Cortex of kidney (tissue), 1 donor: Measurements from ENCODE around the gene CHCHD3.

Source experiments
- DNase-seq: peaks from one replicate; lab custom pipeline; 2025; lab: John Stamatoyannopoulos, UW

The CHCHD3 gene

GRCh38 chr7:132742189-132742612, 339.7 kb downstream of the CHCHD3 start:
- DNase-seq: no peak

GRCh38 chr7:132740176-132740575, 341.7 kb downstream of the CHCHD3 start:
- DNase-seq: no peak

DNA sequence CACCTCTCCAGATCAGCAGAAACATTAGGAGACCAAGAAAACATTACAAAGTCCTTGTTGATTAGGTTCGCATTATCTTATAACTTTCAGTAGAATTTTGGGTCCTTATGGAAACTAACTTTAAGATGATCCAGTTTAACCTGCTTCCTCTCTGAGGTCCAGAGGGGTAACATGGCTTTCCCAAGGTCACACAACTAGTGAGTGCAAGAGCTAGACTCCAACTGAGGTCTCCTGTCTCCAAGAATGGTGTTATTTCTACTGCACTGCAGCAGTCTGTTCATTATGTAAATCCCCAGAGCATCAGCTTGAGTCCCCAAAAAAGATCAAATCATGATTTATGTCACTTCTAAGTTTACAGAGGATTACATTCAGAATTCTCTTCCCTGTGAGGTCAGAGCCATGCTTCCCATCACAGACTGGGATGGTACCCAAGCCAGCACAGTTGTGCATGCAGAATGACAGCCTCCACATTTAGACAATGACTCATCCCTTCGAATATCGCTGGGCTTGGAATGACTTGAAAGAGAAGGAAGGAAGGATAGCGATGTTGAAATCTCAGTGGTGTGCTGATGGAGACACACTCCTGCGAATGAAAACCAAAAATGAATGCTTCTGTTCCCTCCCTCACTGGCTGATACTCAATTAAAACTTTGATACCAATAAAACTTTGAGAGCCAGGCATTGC, 342.5 kb downstream of the CHCHD3 start:
- DNase-seq: no peak

DNA sequence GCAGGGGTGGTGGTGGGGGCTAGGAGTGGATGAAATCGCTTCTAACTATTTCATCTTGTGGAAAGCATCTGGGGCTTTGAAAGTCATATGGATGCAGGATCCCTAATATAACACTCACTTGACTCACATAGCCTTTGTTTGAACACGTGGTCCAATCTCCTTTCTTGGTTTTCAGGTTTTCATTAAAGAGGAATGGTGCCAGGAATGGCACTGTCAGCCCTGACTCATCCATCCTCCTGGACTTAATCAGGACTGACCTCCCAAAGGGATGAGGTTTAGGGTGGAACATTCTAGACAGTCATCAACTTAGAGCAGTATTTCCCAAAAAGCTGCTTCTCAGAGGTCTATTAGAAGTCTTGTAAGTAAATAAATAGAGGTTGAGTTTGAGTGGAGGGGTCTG, 343.6 kb downstream of the CHCHD3 start:
- DNase-seq: no peak

DNA sequence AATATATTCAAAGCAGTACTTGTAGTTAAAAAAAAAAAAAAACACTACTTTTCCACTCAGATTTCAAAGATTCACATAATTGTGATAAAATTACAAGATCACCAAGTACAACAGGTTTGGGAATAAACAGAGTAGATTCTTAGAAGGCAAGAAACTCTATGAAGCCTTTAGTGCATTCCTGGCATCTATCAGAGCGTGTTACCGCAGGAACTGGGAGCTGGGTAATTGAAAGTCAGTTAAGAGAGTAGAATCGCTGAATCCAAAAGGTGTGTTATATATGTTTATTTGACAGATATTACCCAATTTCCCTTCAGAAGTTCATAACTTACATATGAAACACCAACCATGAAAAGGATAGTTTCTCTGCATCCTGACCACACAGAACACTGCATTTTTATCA, 346.4 kb downstream of the CHCHD3 start:
- no peak for DNase-seq
